NCI-H526 (cell line): Measurements from ENCODE around the gene NSMCE1.
A peak's percentile ranks its signal among the peaks of the same experiment; 100 is the strongest.
"Not testable (repeated sequence)": the region's sequence is repeated elsewhere in the genome, so short reads cannot be mapped to it uniquely, and the experiment has no call there.

Experiments
- DNase-seq, 2 experiments: peaks; one replicate each; lab custom pipeline; 2025; lab: John Stamatoyannopoulos, UW

Gene NSMCE1

DNA sequence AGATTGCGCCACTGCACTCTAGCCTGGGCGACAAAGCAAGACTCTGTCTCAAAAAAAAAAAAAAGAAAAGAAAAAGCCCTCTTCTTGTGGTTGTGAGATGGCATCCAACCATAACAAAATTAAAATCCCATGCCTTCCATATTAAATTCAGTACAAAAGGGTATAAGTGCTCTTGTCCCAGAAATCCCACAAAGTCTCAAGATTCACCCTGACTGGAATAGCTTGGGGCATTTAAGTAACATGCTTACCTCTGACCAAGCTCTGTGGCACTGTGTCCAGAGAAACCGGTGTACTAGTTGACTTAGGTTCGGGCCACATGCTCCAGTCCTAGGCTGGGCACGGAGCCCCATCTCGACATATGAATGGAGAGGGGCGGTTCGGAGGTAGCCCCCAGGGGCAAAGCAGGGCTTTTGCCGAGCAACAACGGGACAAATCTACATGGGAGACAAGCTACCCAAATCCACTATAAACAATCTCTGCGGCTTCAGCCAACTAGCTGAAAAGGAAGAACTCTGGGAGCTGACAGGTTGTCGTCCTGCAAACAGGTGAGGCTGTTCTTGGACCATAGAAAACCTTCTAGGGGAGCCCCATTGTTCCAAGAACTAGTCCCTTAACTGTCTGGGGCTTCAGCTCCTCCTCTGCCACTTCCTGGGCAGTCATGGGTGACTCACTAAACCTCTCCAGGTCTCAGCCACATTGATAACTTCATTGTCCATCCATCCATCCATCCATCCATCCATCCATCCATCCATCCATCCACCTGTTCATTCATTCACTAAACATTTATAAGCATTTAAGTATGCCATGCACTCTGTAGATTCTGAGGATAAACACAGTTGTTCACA, 34.9 kb upstream of the NSMCE1 start:
- DNase-seq = no peak

DNA sequence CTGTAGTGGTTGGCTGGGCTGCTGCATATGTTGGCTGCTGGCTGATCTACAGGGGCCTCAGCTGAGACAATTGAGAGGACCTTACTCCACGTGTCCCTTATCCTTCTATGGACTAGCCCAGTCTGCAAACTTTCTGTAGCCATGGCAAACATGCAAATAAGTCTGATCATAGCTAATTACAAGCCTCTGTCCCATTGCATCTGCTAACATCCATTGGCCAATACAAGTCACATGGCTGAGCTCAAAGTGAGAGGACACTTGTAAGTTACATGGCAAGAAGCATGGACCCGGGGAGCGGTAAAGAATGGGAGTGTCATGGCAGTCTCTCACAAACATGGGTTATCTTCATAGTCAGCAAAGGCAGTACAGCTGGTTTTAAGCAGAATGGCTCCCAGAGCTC, 33.6 kb upstream of the NSMCE1 start:
- DNase-seq = peak; percentile 76 to 82

DNA sequence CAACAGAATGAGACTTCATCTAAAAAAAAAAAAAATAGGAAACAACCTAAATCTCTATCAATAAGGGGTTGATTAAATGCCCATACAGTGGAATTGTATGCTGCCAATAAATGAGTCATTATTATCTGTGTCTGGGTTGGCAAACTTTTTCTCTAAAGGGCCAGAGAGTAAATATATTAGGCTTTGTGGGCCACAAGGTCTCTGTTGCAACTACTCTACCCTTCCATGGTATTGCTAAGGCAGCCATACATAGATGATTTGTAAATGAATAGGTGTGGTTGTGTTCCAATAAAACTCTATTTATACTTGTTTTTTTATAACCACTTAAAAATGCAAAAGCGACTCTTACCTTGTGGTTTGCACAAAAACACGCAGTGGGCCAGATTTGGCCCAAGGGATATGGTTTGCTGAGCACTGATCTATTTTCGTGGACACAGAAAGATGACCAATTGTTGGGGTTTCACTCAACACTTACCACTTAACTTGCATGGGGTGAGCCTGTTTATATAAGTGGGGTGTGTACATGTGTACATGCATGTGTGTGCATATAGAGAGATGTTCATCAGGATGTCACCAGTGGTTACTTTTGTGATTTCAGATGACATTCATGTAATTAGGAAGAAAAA, 32.8 kb upstream of the NSMCE1 start:
- DNase-seq = no peak

DNA sequence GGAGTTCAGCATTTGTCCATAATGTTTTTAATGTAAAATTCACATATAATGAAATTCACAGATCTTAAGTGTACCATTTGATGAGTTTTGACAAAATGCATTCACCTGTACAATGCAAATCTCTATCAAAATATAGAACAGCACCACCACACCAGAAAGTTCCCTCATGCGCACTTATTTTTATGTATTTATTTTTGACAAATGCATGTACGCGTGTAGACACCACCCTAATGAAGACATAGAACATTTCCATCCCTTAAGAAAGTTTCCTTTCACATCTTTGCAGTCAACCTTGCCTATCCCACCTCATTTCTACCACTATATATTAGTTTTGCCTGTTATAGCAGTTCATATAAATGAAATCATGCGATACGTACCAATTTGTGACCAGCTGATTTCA, 29.6 kb upstream of the NSMCE1 start:
- DNase-seq = no peak

DNA sequence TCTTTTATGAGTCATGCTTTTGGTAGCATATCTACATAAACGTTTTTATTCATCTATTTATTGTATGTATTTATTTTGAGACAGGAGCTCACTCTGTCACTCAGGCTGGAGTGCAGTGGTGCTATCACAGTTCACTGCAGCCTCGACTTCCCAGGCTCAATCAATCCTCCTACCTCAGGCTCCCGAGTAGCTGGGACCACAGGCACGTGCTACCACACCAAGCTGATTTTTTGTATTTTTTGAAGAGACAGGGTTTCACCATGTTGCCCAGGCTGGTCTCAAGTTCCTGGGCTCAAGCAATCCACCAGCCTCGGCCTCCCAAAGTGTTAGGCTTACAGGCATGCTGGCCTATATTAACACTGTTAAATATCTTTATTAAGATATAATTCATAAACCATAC, 24.8 kb upstream of the NSMCE1 start:
- DNase-seq = no peak

DNA sequence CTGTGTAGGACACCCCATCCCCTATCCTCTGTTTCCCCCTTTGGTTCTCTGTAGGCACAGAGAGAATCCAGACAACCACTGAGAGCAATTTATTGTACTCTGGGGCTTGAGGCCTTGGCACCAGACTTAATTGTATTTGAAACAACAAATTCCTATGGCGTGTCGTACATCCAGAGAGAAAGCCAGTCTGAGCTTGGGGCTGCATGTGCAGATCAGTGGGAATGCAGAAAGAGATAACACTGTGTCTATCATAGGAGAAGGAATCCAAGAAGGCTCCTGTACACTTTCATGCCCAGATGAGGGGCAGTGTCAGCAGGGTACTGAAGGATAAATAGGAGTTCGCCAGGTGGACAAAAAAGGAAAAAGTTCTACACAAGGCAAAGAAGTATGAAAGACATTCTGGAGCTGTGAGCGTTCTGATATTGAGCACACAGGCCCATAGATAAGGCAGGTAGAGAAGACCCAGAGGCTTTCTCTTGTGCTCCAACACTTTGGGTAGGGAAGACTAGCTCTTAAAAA, 23.2 kb upstream of the NSMCE1 start:
- DNase-seq = no peak

DNA sequence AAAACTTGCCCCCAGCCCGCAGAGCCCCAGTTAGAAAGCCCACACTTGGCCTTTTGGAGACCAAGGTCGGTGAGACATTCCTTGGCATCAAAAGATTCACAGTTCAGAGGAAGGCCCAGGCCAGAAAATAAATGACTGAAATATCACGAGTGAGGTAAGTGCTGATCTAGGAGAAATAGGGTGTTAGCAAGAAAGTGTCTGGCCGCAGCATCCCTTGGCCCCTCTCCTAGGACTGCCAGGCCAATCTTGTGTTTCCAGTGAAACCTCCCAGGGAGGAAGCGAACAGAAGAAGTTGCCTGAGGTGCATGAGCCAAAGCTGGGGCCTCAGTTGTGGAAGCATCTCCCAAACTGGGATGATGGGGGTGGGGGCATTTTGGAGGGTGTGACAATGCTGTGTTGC, 22.5 kb upstream of the NSMCE1 start:
- DNase-seq = no peak

DNA sequence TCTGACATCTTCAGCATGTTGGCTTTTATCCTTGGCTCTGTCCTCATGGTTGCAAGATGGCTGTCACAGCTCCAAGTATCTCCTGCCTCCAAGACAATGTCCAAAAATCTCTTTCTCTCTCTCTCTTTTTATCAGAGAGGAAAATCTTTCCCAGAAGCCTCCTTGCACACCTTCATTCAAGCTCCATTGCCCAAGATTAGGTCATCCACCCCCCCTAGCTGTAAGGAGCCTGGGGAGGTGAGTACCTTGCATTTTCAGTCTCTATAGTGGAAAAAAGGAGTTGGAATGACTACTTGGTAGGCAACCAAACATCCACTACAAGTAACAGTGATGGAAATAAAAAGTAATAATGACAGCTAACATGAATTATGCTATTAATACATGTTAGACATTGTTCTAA, 22.0 kb upstream of the NSMCE1 start:
- DNase-seq = no peak

DNA sequence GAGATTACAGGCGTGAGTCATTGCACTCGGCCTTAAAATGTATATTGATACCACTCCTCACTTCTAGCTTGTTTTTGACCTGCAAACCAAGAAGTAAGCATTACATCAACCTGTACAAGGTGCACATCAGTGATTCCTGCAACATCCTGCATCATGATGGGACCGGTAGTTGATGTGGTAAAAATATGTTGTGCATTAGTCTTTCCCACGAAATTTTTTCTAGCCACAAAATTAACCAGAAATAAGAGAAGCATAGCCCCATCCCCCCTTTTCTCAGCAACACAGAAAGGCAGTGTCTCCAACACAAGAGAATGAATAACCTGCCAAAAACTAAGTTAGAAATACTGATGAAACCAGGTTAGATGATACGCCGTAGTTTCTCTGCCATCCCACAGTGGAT, 21.1 kb upstream of the NSMCE1 start:
- DNase-seq = no peak

DNA sequence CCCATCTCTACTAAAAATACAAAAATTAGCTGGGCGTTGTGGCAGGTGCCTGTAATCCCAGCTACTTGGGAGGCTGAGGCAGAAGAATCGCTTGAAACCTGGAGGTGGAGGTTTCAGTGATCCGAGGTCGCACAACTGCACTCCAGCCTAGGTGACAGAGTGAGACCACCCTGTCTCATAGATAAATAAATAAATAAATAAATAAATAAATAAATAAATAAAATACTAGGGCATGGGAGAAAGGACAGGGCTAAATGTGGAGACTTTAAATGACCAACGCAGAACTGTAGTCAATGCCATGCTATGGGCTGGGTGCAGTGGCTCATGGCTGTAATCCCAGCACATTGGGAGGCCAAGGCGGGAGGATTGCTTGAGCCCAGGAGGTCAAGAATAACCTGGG, 19.7 kb upstream of the NSMCE1 start:
- not testable (repeated sequence) for DNase-seq

DNA sequence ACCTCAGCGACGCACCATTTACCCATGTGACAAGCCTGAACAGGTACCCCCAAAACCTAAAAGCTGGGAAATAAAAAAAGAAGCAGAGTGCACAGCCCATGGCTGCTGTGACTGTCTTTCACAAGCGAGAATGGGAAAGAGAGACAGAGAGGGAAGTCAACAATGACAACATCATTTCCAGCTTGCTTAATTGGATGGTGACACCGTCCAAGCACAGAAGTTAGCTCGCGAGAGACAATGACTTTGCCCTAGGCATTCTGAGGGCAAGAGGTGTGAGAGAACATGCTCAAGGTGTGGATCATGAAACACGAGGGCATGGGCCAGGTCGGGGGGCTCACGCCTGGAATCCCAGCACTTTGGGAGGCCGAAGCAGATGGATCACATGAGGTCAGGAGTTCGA, 19.3 kb upstream of the NSMCE1 start:
- no peak for DNase-seq

DNA sequence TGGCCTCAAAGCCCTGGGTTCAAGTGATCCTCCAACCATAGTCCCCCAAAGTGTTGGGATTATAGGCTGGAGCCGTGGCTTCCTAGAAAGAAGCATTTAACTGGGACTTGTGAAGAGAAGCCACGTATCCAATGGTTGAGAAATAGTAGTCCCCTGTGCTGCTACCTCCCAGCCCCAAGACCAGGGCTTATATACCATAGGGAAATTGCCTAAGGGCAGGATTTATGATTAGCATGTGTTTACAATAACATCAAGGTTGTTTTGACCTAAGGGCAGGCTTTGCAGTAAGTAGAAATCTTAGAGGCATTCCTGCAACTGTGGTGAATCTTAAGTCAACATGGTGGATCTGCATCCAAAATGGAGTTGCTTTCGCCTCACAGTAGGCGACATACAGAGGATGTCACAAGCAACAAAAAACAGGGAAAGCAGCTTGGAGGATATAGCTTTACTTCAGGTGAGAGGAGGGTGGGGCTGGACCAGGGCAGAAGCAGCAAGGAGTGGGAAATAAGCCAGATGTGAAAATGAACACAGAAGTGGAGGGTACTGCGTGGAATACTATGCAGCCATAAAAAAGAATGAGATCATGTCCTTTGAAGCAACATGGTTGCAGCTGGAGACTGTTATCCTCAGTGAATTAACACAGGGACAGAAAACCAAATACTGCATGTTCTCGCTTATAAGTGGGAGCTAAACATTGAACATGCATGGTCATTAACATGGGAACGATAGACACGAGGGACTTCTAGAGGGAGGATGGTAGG, 18.7 kb upstream of the NSMCE1 start:
- DNase-seq = no peak

DNA sequence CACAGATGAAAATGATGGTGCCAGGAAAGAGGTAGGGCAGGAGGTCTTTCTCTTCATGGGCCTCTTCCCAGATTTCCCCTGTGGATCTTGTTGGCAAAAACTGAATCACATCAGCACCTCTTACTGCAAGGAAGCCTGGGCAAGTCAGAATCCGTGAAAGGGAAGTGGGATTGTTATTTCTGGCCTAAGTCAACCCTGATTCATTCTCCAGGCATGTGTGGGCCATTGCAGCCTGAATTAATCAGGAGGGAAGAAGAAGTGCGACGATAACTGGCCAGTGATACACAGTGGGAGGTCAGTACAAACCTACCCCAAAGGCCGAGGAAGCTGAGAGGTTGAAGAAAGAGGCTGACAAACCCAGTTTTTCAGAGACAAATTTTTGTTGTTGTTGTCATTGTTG, 17.9 kb upstream of the NSMCE1 start:
- no peak for DNase-seq

DNA sequence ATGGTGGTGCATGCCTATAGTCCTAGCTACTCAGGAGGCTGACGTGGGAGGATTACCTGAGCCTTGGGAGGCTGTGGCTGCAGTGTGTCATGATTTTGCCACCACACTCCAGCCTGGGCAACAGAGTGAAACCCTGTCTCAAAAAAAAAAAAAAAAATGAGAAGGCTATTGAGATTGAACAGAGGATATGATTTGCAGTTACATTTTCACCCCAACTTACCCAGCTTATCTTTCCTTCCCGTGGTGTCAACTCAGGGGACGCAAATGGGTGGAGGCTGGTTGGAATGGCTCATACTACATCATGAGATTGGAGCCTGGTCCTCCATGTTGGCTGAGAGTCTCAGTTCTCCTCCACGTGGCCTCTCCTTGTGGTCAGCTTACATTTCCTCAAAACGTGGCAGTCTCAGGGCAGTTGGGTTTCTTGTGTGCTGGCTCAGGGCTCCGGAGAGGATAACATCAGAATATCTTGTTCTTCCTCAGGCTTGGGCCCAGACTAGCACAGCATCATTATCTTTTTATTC, 17.2 kb upstream of the NSMCE1 start:
- DNase-seq = no peak

DNA sequence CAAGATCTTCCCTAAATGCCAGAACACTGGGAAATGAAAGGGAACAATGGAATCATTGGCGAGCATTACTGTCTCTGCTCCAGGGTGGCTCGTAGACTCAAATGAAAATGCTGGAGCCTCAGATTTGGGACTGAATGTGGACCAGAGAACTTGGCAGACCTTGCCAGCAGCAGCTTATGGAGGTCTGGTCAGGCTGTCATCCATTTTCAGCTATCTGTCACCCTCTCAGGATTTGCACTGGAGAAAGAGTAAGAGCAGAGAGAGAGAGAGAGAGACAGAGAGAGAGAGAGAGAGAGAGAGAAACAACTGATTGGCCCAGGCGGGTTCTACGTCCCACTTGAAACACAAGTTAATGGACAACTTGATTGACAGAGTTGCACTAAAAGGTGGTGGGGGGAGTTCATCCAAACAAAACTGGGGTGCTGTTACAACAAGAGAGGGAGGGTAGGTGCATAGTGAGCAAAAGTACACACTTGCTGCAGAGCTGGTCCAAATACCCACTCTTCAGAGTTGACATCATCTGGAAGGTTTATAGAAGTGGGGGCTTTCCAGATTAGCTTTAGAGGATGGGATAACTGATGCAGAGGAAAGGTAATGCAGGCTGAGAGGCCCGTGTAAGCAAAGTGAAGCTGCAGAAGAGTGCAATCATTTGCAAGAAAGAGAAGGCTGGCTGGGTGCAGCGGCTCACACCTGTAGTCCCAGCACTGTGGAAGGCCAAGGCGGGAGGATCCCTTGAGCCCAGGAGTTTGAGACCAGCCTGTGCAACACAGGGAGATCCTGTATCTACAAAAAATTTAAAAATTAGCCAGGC, 16.5 kb upstream of the NSMCE1 start:
- no peak for DNase-seq

DNA sequence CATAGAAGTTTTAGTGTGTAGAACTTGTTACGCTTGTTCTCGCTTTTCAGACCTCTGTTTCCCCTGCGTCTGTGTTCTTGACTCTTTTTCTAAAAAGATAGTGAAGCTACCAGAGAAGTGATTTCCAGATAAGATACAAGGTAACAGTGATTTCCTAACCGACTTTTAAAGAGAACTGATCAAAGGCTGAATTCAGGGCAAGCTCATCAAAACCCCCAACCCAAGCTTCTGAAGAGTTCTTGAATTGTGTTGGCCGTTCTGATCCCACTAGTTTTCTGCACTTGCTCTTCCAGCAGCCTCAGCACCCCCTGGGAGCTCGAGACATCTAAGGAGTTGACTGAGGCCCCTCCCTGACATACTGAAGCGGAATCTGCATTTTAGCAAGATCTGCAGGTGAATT, 12.7 kb upstream of the NSMCE1 start:
- no peak for DNase-seq

DNA sequence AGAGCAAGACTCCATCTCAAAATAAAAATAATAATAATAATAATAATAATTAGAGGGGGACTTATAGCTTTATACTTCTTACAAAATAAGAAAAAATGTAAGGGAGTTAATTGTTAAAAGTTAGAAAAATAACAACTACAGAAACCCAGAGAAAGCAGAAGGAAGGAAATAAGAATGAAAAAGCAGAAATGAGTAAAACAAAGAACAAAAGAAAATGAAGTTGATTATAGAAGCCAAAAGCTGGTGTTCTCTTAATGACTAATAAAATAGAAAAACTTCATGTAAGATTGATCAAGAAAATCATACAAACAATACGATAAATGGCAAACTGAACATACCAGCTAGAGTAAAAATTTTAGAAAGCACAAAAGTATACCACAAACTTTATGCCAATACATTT, 6.8 kb upstream of the NSMCE1 start:
- no peak for DNase-seq

DNA sequence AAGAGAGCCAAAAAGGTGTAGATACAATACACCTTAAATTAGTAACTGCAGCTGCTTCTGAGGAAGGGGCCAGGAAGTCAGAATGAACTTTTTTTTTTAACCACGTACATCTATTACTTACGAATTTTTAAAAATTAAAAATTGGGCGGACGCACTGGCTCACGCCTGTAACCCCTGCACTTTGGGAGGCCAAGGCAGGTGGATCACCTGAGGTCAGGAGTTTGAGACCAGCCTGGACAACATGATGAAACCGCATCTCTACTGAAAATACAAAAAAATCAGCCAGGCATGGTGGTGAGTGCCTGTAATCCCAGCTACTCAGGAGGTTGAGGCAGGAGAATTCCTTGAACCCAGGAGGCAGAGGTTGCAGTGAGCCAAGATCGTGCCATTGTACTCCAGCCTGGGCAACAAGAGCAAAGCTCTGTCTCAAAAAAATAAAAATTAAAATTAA, 5.9 kb upstream of the NSMCE1 start:
- not testable (repeated sequence) for DNase-seq

DNA sequence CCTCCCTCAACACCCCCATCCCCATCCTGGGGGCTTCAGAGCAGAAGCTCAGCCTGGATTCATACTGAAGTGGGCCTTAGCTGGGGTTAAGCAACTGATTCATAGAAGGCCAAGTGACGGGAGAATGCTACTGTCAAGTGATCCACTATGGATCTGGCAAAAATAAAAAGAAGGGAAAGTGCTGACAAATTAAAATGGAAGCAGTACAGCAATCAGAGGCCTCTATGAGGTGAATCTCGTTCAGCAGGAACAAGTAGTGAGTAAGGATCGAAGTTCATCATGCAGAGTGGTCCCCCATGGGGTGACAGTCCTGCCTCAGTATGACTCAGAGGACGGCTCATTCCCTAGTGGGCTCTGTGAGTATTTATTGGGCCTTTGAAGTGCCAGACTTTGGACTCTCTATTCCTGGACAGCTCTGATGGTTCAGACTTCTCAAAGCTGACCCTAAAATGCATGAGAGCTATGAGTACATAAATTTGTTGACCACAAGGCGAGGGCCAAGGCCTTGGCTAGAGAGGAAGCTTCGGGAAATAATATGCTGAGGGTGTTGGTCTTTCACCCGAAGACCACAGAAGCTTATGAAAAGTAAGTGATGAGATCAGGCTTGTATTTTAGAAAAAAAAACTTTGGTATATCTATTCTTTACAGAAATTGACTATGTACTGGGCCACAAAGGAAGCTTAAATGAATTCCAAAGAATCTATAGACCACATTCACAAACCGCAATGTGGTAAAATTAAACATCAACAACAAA, 5.3 kb upstream of the NSMCE1 start:
- no peak for DNase-seq

DNA sequence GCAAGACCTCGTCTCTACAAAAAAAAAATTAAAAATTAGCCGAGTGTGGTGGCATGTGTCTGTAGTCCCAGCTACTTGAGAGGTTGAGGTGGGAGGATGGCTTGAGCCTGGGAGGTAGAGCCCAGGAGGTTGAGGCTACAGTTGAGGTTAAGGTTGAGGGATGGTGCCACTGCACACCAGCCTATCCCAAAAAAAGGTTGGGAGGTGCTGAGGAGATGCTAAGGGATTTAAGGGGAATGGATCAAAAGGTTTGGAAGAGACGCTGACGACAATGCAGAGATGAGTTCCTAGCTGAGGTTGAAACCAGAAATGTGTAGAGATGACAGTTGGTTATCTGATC, 4.7 kb upstream of the NSMCE1 start:
- DNase-seq = no peak

DNA sequence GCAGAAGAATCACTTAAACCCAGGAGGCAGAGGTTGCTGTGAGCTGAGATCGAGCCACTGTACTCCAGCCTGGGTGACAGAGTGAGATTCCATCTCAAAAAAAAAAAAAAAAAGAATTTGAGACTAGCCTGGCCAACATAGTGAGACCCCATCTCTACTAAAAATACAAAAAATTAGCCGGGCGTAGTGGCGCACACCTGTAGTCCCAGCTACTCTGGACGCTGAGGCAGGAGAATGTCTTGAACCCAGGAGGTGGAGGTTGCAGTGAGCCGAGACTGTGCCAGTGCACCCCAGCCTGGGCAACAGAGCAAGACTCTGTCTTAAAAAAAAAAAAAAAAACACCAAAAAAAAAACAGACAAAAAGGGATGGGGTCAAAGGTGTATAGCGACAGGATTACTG, 4.1 kb upstream of the NSMCE1 start:
- not testable (repeated sequence) for DNase-seq
